Panc1 (cell line): ENCODE data around the gene OR4D2. TPM values are rescaled to one million over a fixed set of nuclear protein-coding genes. Genes with fewer than 3 reads are reported as not detected.

Experiments
- ATAC-seq: fragments of 200-7000 bp; cut with Tn5 transposase; 2 replicates; pipeline ENCODE4 v1.9.1; 2020; ENCODE audit warnings: mild to moderate bottlenecking, moderate library complexity
- BruUV-seq: library from RNA; stranded (reverse); fragments of 400-500 nt; replicated peaks from 2 replicates; lab custom pipeline; 2021; lab: Mats Ljungman, UMichigan
- CTCF ChIA-PET: fragments of 300-600 bp; sonication (Branson Sonifier 250); formaldehyde crosslinking; loops from one replicate; lab custom pipeline; 2022; ENCODE audit warnings: antibody characterized with exemption; lab: Charles Lee
- POLR2A ChIA-PET: fragments of 300-600 bp; sonication (Branson Sonifier 250); formaldehyde crosslinking; loops from one replicate; lab custom pipeline; 2022; ENCODE audit warnings: antibody characterized with exemption; lab: Charles Lee
- DNase-seq: peaks from one replicate; pipeline ENCODE4 v3.0.0-alpha.2; 2010; ENCODE audit warnings: low read depth, low spot score
- H3K27ac ChIP-seq: 2 replicates; pipeline ENCODE4 v1.5.1; 2011; ENCODE audit warnings: mild to moderate bottlenecking, low read length, inconsistent platforms
- H3K27me3 ChIP-seq: fragments of 200-500 bp; sonication (Bioruptor generic); 2 replicates; pipeline ENCODE4 v1.6.0; 2014; ENCODE audit warnings: low read length, inconsistent platforms; ENCODE audit not compliant: control insufficient read depth, insufficient read depth
- H3K36me3 ChIP-seq: fragments of 200-500 bp; sonication (Bioruptor generic); 2 replicates; pipeline ENCODE4 v1.5.1; 2014; ENCODE audit warnings: inconsistent platforms, mild to moderate bottlenecking, low read length, moderate library complexity; ENCODE audit not compliant: control insufficient read depth, insufficient read depth
- H3K4me1 ChIP-seq: 2 replicates; pipeline ENCODE4 v1.5.1; 2011; ENCODE audit warnings: inconsistent platforms, mild to moderate bottlenecking, low read length, moderate library complexity; ENCODE audit not compliant: control insufficient read depth, insufficient read depth
- H3K4me3 ChIP-seq, 2 experiments: 2 replicates each; pipeline ENCODE4 v1.5.1; 2011 to 2012; ENCODE audit warnings: low read depth in 2 of 2, low read length in 2 of 2, mild to moderate bottlenecking in 2 of 2, inconsistent platforms in 1 of 2, moderate library complexity in 1 of 2
- H3K9me3 ChIP-seq: fragments of 200-500 bp; sonication (Bioruptor generic); 2 replicates; pipeline ENCODE4 v1.5.1; 2014; ENCODE audit warnings: low read depth, mild to moderate bottlenecking, inconsistent platforms, low read length, moderate library complexity; ENCODE audit not compliant: control insufficient read depth, insufficient read depth
- CTCF ChIP-seq: fragments of 450-650 bp; IDR thresholded peaks from 2 replicates; pipeline ENCODE4 v1.5.1; 2017; ENCODE audit warnings: mild to moderate bottlenecking
- POLR2AphosphoS5 ChIP-seq: IDR thresholded peaks from 2 replicates; pipeline ENCODE4 v1.6.1; 2012; ENCODE audit warnings: mild to moderate bottlenecking, low read depth, low read length, moderate library complexity
- REST ChIP-seq, 2 experiments: IDR thresholded peaks; 2 replicates each; pipeline ENCODE4 v1.6.1; 2011 to 2012; ENCODE audit warnings: low read depth in 2 of 2, control low read depth in 1 of 2, low read length in 1 of 2, mild to moderate bottlenecking in 1 of 2, moderate library complexity in 1 of 2; ENCODE audit not compliant: insufficient read depth in 1 of 2
- SIN3A ChIP-seq: IDR thresholded peaks from 2 replicates; pipeline ENCODE4 v1.6.1; 2012; ENCODE audit warnings: low read depth, mild to moderate bottlenecking, low read length, moderate library complexity, borderline replicate concordance; ENCODE audit not compliant: insufficient read depth
- TCF7L2 ChIP-seq: IDR thresholded peaks from 2 replicates; pipeline ENCODE4 v1.6.1; 2011; ENCODE audit warnings: mild to moderate bottlenecking, low read depth, low read length, inconsistent platforms
- in situ Hi-C: cut with HindIII; loops from 2 replicates; pipeline ENCODE4 v1.10.0; 2016; ENCODE audit warnings: low sequenced_read_pairs, low pct_unique_long_range_greater_than_20kb
- intact Hi-C: fragments of 100-400 bp; cut with micrococcal nuclease; formaldehyde crosslinking; loops from one replicate; pipeline ENCODE4 v1.10.0; 2022; ENCODE audit not compliant: unreplicated experiment
- total RNA-seq: library from RNA; stranded (reverse); gene quantifications from one replicate; pipeline ENCODE4 v1.2.1, GENCODE V29; 2021; ENCODE audit not compliant: unreplicated experiment

Gene OR4D2
- total RNA-seq, 1 experiment from 2014 or later, result not detected

- intact Hi-C loops, result no loop called here
- TF ChIP-seq SIN3A (no peak), POLR2AphosphoS5 (no peak)
- Histone ChIP-seq H3K36me3 (no peaks in the 10 kb centered on the region), H3K4me3 (no peak overlapping the region), H3K9me3 (no peaks in the 10 kb centered on the region), H3K4me1 (peaks cover 5% of the 10 kb centered on the region; the same call in 1 of the 2 replicates), H3K27ac (no peak overlapping the region), H3K27me3 (no peaks in the 10 kb centered on the region; the same call in 1 of the 2 replicates)
- in situ Hi-C loops, result no loop called here
- no peak for DNase-seq
- POLR2A ChIA-PET, result no interaction called here
- BruUV-seq, result no TSS peak
- ATAC-seq, result no peak
- CTCF ChIA-PET, result no interaction called here
These were observed 18.4 kb downstream of the OR4D2 start for GRCh38 chr17:58184986-58185761.

- BruUV-seq, result no TSS peak
These were observed 19.8 kb downstream of the OR4D2 start for GRCh38 chr17:58186591-58186990.

More at GRCh38 chr17:58186591-58186990, 19.8 kb downstream of the OR4D2 start:
- H3K4me3 ChIP-seq, result no peak overlapping the region
- H3K27me3 ChIP-seq, result no peaks in the 10 kb centered on the region; the same call in 1 of the 2 replicates
- in situ Hi-C loops, result no loop called here
- H3K27ac ChIP-seq, result no peak overlapping the region
- no peak for TF ChIP-seq SIN3A
- TF ChIP-seq REST (IDR thresholded peaks at IDR 0.05; ENCODE audit: insufficient read depth in 1 of 2, low read depth in 2 of 2, low read length in 1 of 2), result no peak
- no peak for TF ChIP-seq TCF7L2
- TF ChIP-seq CTCF, result no peak
- TF ChIP-seq POLR2AphosphoS5, result no peak
- intact Hi-C loops, result no loop called here
- ChIA-PET CTCF (no interaction called here), POLR2A (no interaction called here)
- ATAC-seq (no peak), DNase-seq (no peak)
- H3K36me3 ChIP-seq, result no peaks in the 10 kb centered on the region
- H3K9me3 ChIP-seq, result no peaks in the 10 kb centered on the region
- peaks cover 5% of the 10 kb centered on the region; the same call in 1 of the 2 replicates for H3K4me1 ChIP-seq
